Glutamatergic neuron (in vitro differentiated cells): ENCODE data around the gene COX4I2. TPM values are rescaled to one million over a fixed set of nuclear protein-coding genes. Genes with fewer than 3 reads are reported as not detected.
A peak's percentile ranks its signal among the peaks of the same experiment; 100 is the strongest.
"Not testable (repeated sequence)": the region's sequence is repeated elsewhere in the genome, so short reads cannot be mapped to it uniquely, and the experiment has no call there.

Experiments
- DNase-seq: peaks from one replicate; pipeline ENCODE4 v3.0.0; 2022
- H3K27ac Mint-ChIP-seq: one replicate; pipeline ENCODE4 v1.8.0; 2020; ENCODE audit warnings: mild to moderate bottlenecking, mixed read lengths, inconsistent platforms; ENCODE audit not compliant: unreplicated experiment
- H3K27me3 Mint-ChIP-seq: one replicate; pipeline ENCODE4 v1.8.0; 2020; ENCODE audit warnings: mild to moderate bottlenecking, moderate library complexity, mixed read lengths, inconsistent platforms; ENCODE audit not compliant: unreplicated experiment
- H3K36me3 Mint-ChIP-seq: one replicate; pipeline ENCODE4 v1.8.0; 2020; ENCODE audit warnings: mild to moderate bottlenecking, mixed read lengths, inconsistent platforms; ENCODE audit not compliant: unreplicated experiment
- H3K4me1 Mint-ChIP-seq: one replicate; pipeline ENCODE4 v1.8.0; 2020; ENCODE audit warnings: mild to moderate bottlenecking, low read depth, mixed read lengths, inconsistent platforms; ENCODE audit not compliant: unreplicated experiment
- H3K4me3 Mint-ChIP-seq: one replicate; pipeline ENCODE4 v1.8.0; 2020; ENCODE audit warnings: mild to moderate bottlenecking, mixed read lengths, inconsistent platforms; ENCODE audit not compliant: unreplicated experiment
- H3K9me3 Mint-ChIP-seq: one replicate; pipeline ENCODE4 v1.8.0; 2020; ENCODE audit warnings: mild to moderate bottlenecking, moderate library complexity, mixed read lengths, inconsistent platforms; ENCODE audit not compliant: unreplicated experiment
- CTCF ChIP-seq: fragments of 200-600 bp; sonication (generic); IDR thresholded peaks from one replicate; pipeline ENCODE4 v1.5.0; 2021; ENCODE audit not compliant: partially characterized antibody, unreplicated experiment
- total RNA-seq: library from RNA; stranded (reverse); fragmentation: NEBNext Ultra II Directional; extraction: Animal tissue kit (Norgen Biotek cat#: 25700); gene quantifications from one replicate; pipeline ENCODE4 v1.2.1, GENCODE V29; 2021; ENCODE audit not compliant: unreplicated experiment

The COX4I2 gene
- total RNA-seq, 1 donor from 2014 or later: not detected

DNA sequence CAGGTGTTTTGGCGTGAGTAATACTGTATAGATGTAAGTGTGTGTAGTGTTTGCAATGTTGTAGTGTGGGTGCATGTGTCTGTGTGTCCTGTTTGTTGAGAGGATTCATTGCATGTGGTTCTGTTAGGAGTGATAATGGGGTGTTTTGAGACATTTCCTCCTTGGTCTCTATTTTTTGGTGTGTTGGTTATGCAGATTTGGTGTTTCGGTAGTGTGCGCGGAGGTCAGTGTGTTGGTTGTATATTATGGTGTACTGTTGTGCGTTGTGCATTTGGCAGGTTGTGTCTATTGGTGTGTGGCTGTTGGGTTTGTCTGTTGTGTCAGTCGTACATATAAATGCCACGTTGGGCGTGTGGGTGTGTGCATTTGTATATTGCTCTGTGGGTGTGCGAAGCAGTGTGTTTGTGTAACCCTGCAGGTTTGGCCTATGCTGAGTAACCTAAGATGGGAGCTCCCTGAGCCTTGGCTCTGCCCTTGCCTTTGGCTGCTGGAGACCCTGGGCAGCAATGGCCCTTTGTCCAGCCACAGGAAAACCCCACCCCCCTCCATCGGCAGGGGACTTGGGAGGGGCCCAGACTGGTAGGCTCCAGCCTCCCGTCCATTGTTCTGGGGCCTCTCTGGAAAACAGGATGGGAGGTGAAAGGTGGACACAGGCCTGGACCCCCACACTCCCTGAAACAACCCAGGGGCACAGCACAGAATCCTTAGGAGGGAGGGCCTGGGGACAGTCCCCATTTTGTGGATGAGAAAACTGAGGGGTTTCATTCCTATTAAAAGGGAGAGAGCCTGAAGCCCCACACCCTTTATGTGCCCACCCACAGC lies 42.9 kb upstream of the COX4I2 start:
- peaks cover 24% of the 10 kb centered on the region for H3K4me1 Mint-ChIP-seq
- H3K9me3 Mint-ChIP-seq: peaks cover 16% of the 10 kb centered on the region
- H3K4me3 Mint-ChIP-seq: peak overlapping the region; percentile 16
- no peak for DNase-seq
- H3K27me3 Mint-ChIP-seq: peaks cover 11% of the 10 kb centered on the region
- H3K27ac Mint-ChIP-seq: peak overlapping the region; percentile 29
- no peak for TF ChIP-seq CTCF
- no peaks in the 10 kb centered on the region for H3K36me3 Mint-ChIP-seq

DNA sequence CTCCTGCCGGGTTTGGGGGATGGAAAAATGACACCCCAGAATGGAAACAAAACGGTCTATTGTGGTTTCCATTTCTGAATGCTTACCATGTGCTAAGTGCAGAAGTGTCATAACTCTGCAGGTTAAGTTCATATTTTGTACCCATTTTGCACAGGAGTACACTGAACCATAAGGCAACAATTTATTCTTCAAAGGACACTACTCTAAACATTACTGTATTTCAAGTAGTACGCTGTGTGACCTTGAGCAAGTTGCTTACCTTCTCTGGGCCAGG lies 42.4 kb upstream of the COX4I2 start:
- H3K4me1 Mint-ChIP-seq: peaks cover 24% of the 10 kb centered on the region
- H3K27ac Mint-ChIP-seq: peak overlapping the region; percentile 17
- peaks cover 11% of the 10 kb centered on the region for H3K27me3 Mint-ChIP-seq

DNA sequence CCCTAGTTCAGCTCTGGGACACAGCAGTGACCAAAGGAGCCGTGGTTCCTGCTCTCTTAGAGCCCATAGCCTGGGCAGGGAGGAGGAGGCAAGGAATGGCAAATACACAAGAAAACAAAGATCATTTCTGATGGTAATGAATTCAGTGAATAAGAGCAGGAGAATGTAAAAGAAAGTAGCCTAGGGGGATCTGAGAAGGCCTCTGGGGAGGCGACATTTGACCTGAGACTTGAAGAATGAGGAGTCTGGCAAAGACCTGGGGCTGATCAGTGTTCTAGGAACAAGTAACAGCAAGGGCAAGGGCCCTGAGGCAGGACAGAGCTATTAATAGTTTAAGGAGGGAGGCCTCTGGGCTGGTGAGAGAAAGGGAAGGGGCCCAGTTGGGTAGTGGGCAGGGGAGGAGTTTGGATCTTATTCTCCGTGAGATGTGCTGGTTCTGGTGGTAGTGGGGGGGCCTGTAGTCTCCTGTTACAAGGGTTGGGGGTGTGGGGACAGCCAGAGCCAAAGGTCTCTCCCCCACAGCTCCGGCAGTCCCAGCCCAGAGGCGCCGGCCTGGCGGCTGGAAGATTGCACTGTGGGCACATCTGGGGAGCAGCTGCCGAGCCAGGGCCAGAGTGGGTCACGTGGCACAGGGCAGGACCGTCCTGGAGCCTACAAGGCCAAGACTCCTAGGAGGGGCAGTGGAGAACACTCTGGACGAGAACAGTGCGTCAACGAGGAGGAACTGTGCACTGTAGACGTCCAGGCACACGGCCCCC lies 41.9 kb upstream of the COX4I2 start:
- peak overlapping the region; percentile 17 for H3K27ac Mint-ChIP-seq
- H3K36me3 Mint-ChIP-seq: no peaks in the 10 kb centered on the region
- no peak for TF ChIP-seq CTCF
- peak; percentile 84 for DNase-seq
- peaks cover 17% of the 10 kb centered on the region for H3K9me3 Mint-ChIP-seq
- H3K27me3 Mint-ChIP-seq: peaks cover 11% of the 10 kb centered on the region
- peaks cover 22% of the 10 kb centered on the region for H3K4me1 Mint-ChIP-seq
- peak overlapping the region; percentile 21 for H3K4me3 Mint-ChIP-seq

More for the DNA sequence above, 42.4 kb upstream of the COX4I2 start:
- no peak for DNase-seq
- Mint-ChIP-seq H3K9me3 (peaks cover 16% of the 10 kb centered on the region), H3K36me3 (no peaks in the 10 kb centered on the region), H3K4me3 (no peak overlapping the region)
- TF ChIP-seq CTCF: no peak

DNA sequence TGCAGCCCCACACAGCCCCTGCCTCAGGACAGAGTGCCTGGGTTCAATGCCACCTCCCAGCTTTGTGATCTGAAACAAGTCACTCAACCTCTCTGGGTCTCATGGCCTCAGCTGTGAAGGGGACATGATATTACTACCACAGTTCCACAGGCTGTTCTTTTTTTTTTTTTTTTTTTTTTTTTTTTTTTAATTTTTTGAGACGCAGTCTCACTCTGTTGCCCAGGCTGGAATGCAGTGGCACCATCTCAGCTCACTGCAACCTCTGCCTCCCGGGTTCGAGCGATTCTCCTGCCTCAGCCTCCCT lies 41.3 kb upstream of the COX4I2 start:
- not testable (repeated sequence) for H3K36me3 Mint-ChIP-seq, DNase-seq, H3K4me3 Mint-ChIP-seq
- H3K9me3 Mint-ChIP-seq: peaks cover 18% of the 10 kb centered on the region
- peaks cover 11% of the 10 kb centered on the region for H3K27me3 Mint-ChIP-seq
- H3K27ac Mint-ChIP-seq: peak overlapping the region; percentile 17
- H3K4me1 Mint-ChIP-seq: peaks cover 18% of the 10 kb centered on the region

DNA sequence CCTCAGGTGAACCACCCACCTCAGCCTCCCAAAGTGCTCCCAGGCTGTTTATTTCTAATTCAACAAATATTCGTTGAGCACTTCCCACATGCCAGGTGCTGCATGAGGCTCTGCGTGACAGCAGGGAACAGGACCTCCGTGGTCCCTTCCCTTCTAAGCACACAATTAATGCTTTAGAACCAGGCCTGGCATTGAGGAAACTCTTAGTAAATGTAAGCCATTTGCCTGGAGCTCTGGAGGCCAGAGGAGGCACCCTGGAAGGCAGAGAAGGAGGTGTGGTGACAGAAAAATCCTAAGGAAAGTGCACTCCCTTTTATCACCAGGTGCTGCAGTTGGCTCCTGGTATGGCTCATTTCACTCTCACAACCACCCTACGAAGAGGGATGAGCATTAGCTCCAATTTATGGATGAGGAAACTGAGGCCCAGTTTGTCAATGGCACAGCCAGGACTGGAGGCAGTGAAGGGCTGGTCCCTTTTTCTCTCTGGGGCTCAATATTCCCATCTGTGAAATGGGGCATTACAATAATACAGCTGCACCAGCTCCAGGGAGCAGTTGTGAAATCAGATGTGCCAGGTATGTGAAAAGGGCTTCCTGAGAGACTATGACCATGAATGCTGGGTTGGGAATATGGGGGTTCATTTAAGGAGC lies 40.8 kb upstream of the COX4I2 start:
- H3K4me1 Mint-ChIP-seq: peaks cover 18% of the 10 kb centered on the region
- H3K27me3 Mint-ChIP-seq: peaks cover 11% of the 10 kb centered on the region
- no peak for TF ChIP-seq CTCF
- peaks cover 18% of the 10 kb centered on the region for H3K9me3 Mint-ChIP-seq
- no peaks in the 10 kb centered on the region for H3K36me3 Mint-ChIP-seq
- no peak overlapping the region for H3K4me3 Mint-ChIP-seq
- H3K27ac Mint-ChIP-seq: no peak overlapping the region
- no peak for DNase-seq
